ENCODE data around the gene RASGEF1C. TPM values are rescaled to one million over a fixed set of nuclear protein-coding genes. Genes with fewer than 3 reads are reported as not detected.
"Not testable (repeated sequence)": the region's sequence is repeated elsewhere in the genome, so short reads cannot be mapped to it uniquely, and the experiment has no call there.

Gene RASGEF1C
- polyA plus RNA-seq, 1 donor: 3.5 TPM

DNA sequence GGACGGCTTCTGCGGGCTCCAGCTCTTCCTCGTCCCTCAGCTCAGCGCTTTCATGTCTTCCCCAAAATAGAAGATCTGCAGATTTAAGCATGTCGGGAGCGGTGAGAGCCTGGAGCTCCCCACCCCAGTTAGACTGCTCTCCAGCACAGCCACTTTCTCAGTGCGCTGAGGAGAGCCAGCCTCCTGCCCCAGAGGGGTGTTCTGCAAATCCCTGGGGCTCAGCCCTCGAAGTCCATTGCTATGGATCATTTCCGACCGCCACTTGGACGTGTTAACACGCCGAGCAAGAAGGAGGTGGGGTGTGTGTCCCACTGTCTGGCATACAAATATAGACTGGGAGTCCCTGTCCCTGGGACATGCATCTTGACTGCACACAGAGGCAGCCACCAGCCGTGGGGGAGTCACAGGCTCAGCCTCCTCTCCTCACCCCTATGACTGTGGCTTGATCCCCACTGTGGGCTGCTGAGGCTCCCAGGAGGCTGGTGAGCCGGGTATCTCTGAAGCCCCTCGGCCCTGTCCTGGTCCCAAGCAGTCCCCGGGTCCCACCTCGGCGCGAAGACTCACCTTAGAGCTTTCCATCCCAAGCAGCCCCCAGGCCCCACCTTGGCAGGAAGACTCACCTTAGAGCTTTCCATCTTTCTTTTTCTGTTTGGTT, 107.4 kb downstream of the RASGEF1C start:
- no peak for DNase-seq (ENCODE audit: low read depth)

DNA sequence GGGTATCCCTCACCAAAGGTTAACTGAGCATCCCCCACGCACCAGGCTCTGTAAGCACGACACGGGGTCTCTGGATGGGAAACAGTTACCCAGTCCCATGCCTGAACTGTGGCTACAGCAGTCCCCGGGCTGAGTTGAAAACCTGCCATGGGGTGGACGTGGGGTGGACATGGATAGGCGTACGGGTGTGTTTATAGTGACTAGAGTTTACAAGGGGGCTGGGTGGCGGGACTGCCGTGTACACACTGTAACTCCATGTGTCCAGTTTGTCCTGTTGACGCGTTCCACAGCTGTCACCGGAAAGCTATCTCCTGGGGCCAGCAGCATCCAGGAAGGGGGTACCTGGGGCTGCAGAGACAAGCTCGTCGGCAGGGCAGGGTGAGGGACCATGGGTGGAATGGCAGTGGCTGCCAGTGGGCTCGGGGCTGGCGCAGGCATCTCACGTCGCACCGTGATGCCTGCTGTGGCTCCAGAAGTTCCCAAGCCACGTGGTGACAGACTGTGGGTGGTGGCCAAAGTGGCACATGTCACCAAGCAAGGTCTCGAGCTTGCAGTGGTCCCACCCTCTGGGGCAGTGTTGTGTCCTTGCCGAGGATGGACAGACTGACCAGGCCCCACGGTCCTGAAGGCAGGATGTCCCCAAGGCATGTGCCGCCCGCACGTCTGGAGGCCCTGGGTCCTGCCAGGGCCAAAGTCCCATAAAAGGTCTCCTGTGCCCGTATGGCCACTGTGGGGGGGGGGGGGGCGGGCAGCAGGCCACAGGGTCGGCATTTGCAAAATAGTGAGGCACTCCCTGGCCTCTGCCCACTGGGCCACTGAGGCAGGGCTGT, 108.2 kb downstream of the RASGEF1C start:
- DNase-seq (ENCODE audit: low read depth): no peak

DNA sequence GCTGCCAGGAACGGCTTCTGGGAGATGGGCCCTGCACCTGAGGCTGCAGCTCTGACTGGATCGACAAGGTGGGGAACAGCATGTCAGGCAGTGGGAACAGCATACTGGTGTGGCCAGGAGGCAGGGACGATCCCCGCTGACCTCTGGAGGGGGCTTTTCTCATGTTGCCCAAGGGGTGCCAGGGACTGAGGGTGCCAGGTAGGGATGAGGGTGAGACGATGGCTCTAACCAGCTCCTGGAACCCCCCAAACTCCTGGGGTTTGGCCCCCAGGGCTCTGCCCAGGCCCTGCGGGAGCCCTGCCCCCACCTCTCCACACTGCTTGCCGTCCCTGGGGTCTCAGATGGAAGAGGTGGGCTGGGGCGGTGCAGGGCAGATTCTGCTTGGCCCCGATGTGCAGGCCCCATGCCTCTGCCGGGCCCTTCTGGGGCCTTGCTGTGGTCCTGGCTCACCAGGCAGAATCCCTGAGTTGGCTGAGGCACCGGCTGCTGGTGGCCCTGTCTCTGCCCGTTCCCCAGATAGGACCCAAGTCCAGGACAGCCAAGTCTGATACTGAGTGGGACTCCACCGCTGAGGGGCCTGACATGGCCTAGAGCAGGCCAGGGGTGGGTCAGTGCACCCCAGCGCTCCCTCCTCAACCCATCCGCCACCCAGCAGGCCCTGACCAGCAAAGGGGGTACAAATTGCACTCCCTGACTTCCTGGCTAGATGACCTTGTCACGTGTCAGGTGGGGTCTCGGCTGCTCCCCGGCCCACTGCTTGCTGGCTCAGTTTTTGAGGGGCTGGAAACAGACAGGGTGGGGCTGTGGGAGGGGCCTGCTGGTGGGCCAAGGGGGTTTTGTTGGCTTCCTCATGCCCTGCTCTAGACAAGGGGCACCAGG, 109.0 kb downstream of the RASGEF1C start:
- DNase-seq (ENCODE audit: low read depth): no peak

DNA sequence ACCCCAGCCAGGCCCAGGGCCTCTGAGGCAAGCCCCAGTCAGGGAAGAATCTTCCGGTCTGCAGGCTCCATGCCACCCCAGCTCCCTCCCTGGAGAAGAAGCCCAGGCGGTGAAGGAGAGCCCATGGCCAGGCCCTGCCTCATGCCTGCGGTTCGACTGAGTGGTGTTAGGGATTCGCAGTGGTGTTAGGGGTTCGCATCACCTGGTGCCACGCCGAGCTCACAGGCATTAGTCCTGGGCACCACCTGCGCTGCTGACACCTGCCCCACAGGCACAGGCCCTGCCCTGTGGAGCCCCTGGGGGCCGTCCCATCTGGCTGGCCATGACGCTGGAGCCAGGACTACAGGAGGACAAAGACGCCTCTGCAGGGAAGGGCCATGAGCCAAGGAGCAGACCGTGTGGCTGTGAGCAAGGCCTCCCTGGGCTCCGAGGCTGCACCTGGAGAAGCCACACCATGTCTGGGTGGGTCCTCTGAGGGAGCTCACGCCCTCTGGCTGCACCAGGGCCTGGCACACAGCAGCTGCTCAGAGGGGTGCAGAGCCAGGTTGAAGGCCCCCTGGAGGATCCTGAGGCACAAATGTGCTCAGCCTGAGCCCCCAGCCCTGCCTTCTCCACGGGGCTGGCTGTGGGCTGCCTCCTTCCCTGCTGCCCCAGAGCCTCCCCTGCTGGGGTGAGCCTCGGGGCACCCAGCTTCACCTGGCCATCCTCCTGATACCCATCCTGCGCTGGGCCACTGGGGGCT, 109.8 kb downstream of the RASGEF1C start:
- no peak for DNase-seq (ENCODE audit: low read depth)

DNA sequence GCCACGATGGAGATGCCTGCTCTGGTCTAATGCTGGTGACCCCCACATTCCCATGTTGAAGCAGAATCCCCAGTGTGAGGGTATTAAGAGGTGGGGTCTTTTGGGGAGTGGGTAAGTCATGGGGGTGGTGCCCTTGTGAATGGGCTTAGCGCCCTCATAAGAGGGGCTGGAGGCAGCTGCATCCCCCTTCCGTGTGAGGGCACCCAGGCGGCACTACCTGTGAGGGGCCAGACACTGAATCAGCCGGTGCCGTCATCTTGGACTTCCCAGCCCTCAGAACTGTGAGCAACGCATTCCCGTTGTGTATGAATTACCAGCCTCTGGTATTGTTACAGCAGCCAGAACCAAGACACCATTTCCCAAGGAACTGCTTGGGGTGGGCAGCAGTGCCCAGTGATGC, 110.5 kb downstream of the RASGEF1C start:
- DNase-seq (ENCODE audit: low read depth): no peak

DNA sequence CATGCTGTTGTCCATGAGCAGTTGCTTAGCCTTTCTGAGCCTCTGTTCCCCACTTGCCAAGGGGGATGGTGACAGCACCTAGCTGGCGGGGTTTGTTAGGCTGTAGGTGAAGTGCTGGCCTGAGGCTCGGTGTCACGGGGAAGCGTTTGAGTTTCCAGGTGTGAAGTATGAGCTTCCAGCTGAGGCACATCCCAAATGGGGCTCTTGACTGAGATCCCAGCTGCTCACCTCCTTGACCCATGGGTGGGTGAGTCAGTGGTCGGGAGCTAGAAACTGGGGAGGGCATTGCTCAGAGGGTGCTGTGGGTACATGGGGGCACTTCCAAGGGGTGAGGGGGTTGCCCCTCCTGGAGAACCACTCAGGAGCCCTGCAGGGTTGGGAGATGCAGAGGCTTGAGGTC, 111.1 kb downstream of the RASGEF1C start:
- DNase-seq (ENCODE audit: low read depth): no peak

DNA sequence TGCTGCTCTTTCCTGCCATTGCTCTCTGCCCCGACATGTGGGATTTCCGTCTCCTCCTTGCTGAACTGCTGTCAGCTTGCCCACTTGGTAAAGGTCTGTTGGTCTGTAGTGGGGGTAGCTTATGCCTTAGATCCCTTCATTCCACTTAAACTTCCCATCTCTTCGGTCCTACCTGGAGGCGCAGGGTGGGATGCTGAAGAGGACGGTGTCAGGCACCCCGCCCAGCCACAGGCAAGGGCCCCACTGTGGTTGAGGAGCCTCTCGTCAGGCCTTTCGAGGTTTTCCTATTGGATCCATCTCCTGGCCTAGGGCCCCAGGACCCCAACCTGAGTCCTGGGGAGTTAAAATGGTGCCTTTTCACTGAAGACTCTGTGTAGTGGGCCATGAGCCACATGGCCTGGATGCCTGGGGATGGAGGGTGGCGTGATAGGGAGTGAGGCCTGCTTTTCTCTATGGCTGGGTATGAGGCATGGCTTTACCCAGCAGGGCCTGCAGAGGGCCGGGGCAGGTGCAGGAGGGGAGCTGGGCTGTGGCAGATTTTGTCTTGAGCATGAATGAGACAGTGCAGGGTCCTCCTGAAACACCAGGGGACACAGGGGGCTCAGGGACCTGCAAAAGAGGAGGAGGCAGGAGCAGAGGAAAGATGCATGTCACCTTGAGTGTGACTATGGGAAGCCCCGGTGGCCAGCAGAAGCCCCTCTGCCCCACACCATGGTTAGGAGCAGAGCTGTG, 111.7 kb downstream of the RASGEF1C start:
- DNase-seq (ENCODE audit: low read depth): no peak

DNA sequence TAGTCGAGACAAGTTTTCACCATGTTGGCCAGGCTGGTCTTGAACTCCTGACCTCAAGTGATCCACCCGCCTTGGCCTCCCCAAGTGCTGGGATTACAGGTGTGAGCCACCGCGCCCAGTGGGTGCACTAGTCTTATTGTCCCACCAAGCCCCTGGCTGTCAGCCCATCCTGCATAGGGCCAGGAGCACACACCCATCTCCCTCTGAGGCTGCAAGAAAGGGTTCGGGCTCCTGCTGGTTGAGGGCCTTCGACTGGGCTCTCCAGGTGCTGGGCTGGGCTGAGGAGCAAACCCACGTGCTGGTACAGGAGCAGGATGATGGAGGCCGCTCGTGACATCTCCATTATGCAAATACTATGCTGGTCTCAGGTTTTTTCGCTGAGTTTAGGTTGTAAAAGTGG, 112.4 kb downstream of the RASGEF1C start:
- DNase-seq (ENCODE audit: low read depth): no peak

DNA sequence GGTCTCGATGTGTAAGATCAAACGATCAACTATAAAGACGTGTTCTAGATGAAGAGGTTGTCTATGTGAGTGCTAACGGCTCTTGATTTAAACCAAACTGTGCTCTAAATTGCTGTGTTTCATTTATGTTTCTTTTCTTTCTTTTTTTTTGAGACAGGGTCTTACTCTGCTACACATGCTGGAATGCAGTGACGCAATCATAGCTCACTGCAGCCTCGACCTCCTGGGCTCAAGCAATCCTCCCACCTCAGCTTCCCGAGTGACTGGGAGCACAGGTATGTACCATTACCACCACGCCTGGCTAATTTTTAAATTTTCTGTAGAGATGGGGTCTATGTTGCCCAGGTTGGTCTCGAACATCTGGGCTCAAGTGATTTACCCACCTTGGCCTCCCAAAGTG, 113.5 kb downstream of the RASGEF1C start:
- DNase-seq (ENCODE audit: low read depth): no peak

DNA sequence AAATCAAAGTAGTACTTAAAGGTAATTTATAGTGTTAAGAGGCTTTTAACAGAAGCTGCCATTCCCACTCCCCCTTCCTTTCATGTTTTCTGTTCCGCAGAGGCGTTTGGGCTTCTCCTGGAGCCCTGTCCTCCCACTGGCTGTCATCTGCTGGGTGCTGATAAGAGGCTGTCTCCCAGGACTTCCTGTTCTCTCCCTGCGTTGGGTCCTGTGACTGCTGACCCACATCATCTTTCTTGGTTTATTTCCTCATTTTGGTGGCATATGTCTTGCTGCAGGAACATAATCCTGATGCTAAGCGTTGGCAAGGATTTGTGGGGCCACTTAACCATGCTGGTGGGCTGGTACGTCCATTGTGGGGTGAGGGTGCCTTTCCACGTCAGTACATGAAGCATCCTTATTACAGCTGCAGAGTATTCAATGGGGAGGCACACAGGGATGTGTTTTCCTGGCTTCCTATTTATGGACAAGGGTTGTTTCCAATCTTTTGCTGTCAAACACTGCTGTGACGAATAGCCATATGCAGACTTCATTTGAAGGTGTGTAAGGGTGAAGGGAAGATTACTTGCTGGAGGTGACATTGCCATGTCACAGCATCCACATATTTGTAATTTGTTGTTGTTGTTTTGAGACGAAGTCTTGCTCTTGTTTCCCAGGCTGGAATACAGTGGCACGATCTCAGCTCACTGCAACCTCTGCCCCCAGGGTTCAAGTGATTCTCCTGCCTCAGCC, 115.2 kb downstream of the RASGEF1C start:
- no peak for DNase-seq (ENCODE audit: low read depth)

DNA sequence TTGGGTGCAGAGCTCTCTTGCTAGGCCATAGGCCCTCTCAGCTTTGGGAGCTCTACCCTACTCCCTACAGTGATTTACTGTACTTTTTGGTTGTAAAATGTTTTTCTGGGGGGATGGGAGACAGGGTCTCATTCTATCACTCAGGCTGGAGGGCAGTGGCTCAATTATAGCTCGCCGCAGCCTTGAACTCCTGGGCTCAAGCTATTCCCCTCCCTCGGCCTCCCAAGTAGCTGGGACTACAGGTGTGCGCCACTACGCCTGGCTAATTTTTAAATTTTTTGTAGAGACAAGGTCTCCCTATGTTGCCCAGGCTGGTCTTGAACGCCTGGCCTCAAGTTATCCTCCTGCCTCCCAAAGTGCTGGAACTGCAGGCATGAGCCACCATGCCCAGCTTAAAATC, 115.8 kb downstream of the RASGEF1C start:
- DNase-seq (ENCODE audit: low read depth): no peak

DNA sequence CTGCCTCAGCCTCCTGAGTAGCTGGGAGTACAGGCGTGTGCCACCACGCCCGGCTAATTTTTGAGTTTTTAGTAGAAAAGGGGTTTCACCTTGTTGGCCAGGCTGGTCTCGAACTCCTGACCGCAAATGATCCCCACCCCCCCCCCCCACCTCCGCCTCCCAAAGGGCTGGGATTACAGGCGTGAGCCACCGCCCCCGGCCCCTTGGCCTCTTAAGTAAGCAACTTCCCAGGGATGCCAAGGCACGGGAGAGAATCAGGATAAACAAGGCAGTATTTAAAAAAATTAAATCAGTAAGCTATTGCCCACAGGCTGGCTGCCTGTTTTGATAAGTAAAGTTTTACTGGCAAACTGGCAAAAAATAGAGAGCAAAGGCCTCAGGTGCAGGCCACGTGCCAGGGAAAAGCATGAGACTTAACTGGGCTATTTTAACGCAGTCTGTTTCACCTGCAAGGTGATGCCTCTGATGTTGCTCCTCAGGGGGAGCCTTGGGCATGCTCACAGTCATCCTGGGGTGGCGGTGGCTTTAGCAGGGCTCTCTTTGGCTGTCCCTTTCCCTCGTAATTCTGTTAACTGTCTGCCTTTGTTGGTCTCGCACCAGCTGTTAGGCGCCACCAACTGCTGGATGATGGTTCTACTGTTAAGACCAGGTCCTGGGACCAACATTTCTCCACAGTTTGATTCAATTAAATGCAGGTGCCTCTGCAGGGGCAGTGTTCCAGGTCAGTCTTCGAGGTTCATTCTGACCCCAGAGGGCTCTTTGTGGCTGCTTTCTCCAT, 118.1 kb downstream of the RASGEF1C start:
- no peak for DNase-seq (ENCODE audit: low read depth)

DNA sequence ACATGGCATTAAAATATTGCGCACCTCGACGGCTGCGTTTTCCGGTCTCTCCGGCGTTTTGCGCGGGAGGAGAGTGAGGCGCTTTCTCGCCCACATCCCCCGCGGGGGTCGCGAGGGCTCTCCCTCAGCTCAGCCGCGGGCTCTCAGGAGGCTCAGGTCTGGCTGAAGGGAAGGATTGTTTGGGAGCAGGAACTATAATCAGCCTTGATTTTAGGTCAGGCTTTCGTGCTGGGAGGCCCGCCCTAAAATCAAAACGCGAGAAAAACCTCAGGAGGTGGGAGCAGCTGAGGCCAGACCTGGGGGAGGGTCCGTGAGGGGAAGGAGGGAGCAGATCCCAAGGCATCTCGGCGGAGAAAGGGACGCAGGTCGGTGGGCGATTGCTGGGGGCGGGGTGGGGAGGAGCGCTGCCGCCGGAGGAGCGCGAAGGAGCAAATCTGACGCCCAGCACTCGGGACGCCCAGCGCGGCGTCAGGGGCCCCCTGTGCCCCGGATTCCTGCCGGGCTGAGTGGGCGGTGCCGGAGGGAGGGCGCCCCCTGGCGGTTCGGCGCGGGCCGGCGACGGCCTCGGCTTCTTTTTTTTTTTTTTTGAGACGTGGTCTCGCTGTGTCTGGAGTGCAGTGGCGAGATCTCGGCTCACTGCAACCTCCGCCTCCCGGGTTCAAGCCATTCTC, 118.8 kb downstream of the RASGEF1C start:
- no peak for DNase-seq (ENCODE audit: low read depth)

DNA sequence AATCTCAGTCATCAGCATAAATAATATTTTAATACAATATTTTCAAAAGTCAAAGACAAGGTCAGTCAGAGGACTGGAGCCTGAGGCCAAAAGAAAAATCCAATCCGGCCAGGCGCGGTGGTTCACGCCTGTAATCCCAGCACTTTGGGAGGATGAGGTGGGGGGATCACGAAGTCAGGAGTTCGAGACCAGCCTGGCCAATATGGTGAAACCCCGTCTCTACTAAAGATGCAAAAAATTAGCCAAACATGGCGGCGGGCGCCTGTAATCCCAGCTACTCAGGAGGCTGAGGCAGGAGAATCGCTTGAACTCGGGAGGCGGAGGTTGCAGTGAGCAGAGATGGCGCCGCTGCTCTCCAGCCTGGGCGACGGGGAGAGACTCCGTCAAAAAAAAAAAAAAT, 119.4 kb downstream of the RASGEF1C start:
- not testable (repeated sequence) for DNase-seq (ENCODE audit: low read depth)

DNA sequence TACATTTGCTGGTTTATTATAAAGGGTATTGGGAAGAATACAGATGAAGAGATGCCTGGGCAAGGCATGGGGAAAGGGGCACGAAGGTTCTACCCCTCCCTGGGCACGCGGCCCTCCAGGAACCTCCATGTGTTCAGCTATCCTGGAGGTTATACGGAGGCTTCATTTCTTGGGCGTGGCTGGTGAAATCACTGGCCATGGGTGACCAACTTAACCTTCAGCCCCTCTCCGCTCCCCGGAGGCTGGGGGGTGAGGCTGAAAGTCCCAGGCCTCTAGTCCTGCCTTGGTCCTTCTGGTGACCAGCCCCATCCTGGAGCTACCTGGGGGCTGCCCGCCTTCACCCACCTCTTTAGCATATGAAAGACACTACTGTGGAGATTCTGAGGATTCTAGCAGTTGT, 120.5 kb downstream of the RASGEF1C start:
- DNase-seq (ENCODE audit: low read depth): no peak

DNA sequence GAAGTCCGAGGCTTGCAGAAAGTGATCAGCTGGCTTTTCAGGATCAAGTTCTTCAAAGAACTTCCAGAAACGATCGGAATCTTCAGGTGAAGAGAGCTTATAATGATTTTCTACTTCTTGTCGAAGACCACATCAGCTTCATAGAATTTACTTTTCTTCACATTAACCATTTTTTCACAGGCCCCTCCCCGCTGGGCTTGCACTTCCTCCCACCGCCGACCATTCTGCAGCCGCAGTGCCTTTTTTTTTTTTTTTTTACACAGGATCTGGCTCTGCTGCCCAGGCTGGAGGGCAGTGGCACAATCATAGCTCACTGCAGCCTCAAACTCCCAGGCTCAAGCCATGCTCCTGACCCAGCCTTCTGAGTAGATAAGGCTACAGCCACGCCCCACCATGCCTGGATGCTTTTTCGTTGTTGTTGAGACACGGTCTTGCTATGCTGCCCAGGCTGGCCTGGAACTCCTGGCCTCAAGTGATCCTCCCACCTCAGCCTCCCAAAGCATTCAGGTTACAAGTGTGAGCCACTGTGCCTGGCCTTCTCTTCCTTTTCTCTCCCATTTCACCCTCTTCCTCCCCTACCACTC, 122.1 kb downstream of the RASGEF1C start:
- DNase-seq (ENCODE audit: low read depth): no peak

DNA sequence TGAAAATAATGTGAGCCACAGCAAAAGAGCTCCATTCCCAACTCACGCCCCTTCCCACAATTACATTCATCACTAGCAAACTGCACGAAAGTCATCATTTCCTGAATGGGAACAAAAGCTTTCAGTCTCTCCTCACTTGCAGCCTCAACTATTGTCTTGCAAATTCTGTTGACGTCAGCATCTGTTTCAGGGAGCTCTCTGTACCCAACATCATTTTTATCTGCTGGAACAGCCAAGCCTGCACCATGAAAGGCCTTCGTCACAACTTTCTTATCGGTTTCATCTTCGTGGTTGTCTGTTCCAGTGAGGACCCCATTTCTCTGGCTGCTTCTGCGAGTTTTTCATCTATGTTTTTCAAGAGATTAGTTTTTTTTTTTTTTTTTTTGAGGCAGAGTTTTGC, 123.2 kb downstream of the RASGEF1C start:
- DNase-seq (ENCODE audit: low read depth): no peak
